Fibroblast of mammary gland (primary cell): ENCODE measurements around the gene BEX3.

Source experiments
- DNase-seq: peaks from one replicate; pipeline ENCODE4 v3.0.0-alpha.2; 2010; ENCODE audit warnings: low read depth
- H3K4me3 ChIP-seq: 2 replicates; pipeline ENCODE4 v1.5.1; 2011; ENCODE audit warnings: low read depth, mild to moderate bottlenecking, low read length, moderate library complexity; ENCODE audit not compliant: control insufficient read depth
- TF ChIP-seq, protein P1 (sequence below): conservative IDR thresholded peaks from 2 replicates; pipeline ENCODE4 v1.5.1; 2011; ENCODE audit warnings: low read depth, low read length, inconsistent platforms; ENCODE audit not compliant: control insufficient read depth, insufficient read depth

The BEX3 gene

DNA sequence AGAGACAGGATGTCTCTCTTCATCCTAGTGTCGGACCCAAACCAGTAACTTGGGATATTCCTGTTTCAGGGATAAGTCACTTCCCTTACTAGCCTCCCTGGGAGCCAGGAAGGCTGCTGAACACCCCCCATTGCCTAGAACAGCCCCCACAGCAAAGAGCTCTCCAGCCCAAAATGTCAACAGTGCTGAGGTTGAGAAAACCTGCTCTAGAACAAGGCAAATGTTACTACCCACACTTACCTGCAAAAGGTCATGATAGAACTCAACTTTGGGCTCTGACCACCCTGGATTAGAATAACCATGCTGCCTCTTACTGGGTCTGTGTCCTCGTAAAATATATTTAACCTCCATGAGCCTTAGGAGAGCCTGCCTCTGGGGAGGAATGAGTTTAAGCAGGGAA lies 20.3 kb downstream of the BEX3 start:
- no peak overlapping the region for H3K4me3 ChIP-seq
- DNase-seq = no peak
- TF ChIP-seq, protein P1, sequence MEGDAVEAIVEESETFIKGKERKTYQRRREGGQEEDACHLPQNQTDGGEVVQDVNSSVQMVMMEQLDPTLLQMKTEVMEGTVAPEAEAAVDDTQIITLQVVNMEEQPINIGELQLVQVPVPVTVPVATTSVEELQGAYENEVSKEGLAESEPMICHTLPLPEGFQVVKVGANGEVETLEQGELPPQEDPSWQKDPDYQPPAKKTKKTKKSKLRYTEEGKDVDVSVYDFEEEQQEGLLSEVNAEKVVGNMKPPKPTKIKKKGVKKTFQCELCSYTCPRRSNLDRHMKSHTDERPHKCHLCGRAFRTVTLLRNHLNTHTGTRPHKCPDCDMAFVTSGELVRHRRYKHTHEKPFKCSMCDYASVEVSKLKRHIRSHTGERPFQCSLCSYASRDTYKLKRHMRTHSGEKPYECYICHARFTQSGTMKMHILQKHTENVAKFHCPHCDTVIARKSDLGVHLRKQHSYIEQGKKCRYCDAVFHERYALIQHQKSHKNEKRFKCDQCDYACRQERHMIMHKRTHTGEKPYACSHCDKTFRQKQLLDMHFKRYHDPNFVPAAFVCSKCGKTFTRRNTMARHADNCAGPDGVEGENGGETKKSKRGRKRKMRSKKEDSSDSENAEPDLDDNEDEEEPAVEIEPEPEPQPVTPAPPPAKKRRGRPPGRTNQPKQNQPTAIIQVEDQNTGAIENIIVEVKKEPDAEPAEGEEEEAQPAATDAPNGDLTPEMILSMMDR = no peak

DNA sequence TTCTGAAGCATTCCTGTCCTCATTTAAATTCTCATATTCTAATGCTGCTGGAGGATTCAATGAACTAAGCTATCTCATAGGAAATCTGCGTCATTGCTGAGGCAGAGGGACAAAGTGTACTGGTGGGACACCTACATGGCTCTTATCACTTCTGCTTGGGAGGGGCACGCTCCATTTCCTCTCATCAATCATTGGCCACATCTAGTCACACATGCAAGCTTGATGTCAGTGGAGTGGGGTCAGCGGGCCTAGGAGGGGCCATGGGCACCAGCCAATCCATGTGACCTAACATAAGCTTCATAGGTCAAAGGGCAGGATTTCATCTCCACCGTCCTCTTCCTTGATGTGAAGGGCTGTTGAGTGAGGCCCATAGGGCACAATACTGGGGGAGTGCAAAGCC lies 21.4 kb downstream of the BEX3 start:
- TF ChIP-seq, protein P1 = no peak
- no peak overlapping the region for H3K4me3 ChIP-seq
- no peak for DNase-seq

DNA sequence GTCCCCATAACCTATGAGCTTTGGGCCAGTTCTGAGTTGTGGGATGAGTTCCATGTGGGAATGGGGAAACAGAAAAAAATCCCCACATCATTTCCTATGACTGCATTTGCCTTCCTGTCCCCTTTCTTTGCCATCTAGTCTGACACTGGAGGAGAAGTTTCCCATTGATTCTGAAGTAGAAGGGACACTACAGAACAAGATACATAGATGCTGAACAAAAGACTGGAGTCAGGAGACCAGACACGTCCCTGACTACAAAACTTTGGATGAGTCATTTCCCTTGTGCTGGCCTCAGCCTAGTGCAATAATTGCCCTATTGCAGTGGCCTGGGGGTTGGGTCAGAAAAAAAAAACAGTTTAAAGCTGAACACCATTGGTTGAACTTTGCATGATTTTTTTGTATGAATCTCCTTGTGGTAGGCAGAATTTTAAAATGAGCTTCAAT lies 22.1 kb downstream of the BEX3 start:
- peak; percentile 91 for DNase-seq
- no peak overlapping the region for H3K4me3 ChIP-seq
- TF ChIP-seq, protein P1 = no peak

DNA sequence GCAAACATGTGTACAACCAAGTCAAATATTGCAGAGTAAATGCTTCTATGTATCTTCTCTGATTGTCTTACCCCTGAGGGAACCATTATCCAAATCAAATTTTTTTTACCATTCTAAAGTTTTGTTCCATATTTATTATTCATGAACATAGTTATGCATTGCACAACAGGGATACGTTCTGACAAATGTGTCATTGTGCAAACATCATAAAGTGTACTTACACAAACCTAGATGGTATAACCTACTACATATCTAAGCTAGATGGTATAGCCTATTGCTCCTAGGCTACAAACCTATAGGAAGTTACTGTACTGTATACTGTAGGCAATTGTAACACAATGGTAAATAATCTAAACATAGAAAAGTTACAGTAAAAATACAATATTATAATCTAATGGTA lies 23.4 kb downstream of the BEX3 start:
- DNase-seq = no peak
- TF ChIP-seq, protein P1 = no peak
- H3K4me3 ChIP-seq = no peak overlapping the region

DNA sequence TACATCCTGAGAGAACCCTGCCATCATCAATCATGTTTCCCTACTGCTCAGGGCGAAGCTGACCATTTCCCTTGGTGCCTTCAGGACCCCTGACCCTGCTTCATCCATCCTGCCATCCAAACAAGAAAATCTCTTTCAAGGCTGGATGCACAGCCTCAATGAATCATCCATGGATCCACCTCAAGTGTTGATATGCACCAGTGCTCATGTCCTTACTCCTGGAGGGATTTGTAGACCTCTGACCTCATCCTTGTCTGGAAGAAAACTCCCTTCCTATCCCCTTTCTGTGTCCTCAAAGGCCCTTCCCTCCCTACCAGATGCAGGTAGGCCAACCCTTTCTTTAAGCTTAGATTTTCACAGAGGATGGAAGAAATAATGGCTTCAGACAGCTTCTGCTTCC lies 24.6 kb downstream of the BEX3 start:
- no peak for DNase-seq
- TF ChIP-seq, protein P1 = no peak
- no peak overlapping the region for H3K4me3 ChIP-seq

DNA sequence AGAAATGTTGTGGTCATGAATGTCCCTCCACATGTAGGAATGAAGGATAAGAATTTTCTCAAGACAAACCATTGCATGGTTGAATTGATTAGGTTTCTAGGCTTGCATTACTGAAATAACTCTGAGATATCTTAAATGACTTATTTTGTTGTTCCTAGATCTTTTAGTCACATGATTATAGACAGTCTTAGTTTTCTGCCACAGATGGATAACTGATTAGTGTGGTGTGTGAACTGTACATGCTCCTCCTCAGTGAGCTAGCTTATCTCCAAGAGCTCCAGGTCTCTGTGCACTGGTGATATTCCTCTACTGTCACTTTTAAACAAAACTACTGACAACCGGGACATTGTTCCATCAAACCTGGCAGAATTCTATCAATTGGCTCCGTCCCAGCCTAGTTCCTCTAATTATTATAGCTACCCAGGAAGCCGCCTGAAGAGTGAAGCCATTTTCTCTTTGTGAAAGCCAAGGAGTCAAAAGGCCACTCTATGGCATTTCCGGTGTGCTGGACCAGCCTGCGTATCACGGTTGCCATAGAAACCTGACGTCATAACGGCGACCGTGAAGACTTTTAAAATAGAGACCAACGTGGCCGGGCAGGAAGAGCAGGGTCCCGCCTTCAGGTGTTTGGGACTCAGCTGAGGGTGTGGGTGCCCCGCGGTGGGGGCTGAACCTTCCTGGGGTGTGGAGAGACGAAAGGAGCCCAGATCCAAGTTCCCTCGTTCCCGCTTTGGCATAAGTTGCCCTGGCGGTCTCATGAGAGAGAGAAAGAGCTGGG lies 28.1 kb downstream of the BEX3 start:
- DNase-seq = peak; percentile 88
- TF ChIP-seq, protein P1 = no peak

More for the DNA sequence above, 28.1 kb downstream of the BEX3 start:
- H3K4me3 ChIP-seq = peak overlapping the region; percentile 73
